ENCODE results near the gene PRKCSH.
"Not testable (repeated sequence)": the region's sequence is repeated elsewhere in the genome, so short reads cannot be mapped to it uniquely, and the experiment has no call there.

Gene PRKCSH
- 121 to 167 reads per million in 2 experiments for total RNA-seq

- DNase-seq (ENCODE audit: low read depth): peak; percentile 96
These were observed at the start of gene PRKCSH, which contains the start of gene ODAD3 for GRCh38 chr19:11435057-11435832. PRKCSH (plus strand) TSS chr19:11435635; CDS start chr19:11436118, 483 bp downstream. ODAD3 (minus strand) TSS chr19:11435121; CDS start chr19:11435016, 105 bp downstream.

GRCh38 chr19:11387162-11388034 lies 48.0 kb upstream of the PRKCSH start:
- no peak for DNase-seq (ENCODE audit: low read depth)

- no peak for DNase-seq (ENCODE audit: low read depth)
These were observed 45.1 kb upstream of the PRKCSH start for GRCh38 chr19:11390359-11390758.

- no peak for DNase-seq (ENCODE audit: low read depth)
These were observed 44.3 kb upstream of the PRKCSH start for GRCh38 chr19:11390933-11391680.

- no peak for DNase-seq (ENCODE audit: low read depth)
These were observed 38.3 kb upstream of the PRKCSH start for GRCh38 chr19:11397089-11397610.

- DNase-seq (ENCODE audit: low read depth): no peak
These were observed 35.8 kb upstream of the PRKCSH start for GRCh38 chr19:11399667-11400066.

- no peak for DNase-seq (ENCODE audit: low read depth)
These were observed 34.6 kb upstream of the PRKCSH start for GRCh38 chr19:11400798-11401197.

GRCh38 chr19:11401808-11402543 lies 33.5 kb upstream of the PRKCSH start:
- DNase-seq (ENCODE audit: low read depth): no peak

- no peak for DNase-seq (ENCODE audit: low read depth)
These were observed 30.7 kb upstream of the PRKCSH start for GRCh38 chr19:11404588-11405222.

- no peak for DNase-seq (ENCODE audit: low read depth)
These were observed 29.4 kb upstream of the PRKCSH start for GRCh38 chr19:11405846-11406643.

- not testable (repeated sequence) for DNase-seq (ENCODE audit: low read depth)
These were observed 28.7 kb upstream of the PRKCSH start for GRCh38 chr19:11406703-11407236.

GRCh38 chr19:11408591-11408990 lies 26.8 kb upstream of the PRKCSH start:
- no peak for DNase-seq (ENCODE audit: low read depth)

GRCh38 chr19:11410682-11411081 lies 24.8 kb upstream of the PRKCSH start:
- no peak for DNase-seq (ENCODE audit: low read depth)

- no peak for DNase-seq (ENCODE audit: low read depth)
These were observed 20.9 kb upstream of the PRKCSH start for GRCh38 chr19:11414544-11414943.

- DNase-seq (ENCODE audit: low read depth): no peak
These were observed 18.9 kb upstream of the PRKCSH start for GRCh38 chr19:11416346-11417052.

GRCh38 chr19:11418094-11418548 lies 17.3 kb upstream of the PRKCSH start:
- no peak for DNase-seq (ENCODE audit: low read depth)

- no peak for DNase-seq (ENCODE audit: low read depth)
These were observed 16.6 kb upstream of the PRKCSH start, which contains the start of gene RGL3 for GRCh38 chr19:11418549-11419506. RGL3 (minus strand) TSS chr19:11419314; CDS start chr19:11419278, 36 bp downstream.
